Fibroblast of the aortic adventitia (primary cell): ENCODE measurements around the gene SLC7A1. TPM values are rescaled to one million over a fixed set of nuclear protein-coding genes. Genes with fewer than 3 reads are reported as not detected.

Experiments used
- DNase-seq: peaks from one replicate; pipeline ENCODE4 v3.0.0-alpha.2; 2010; ENCODE audit warnings: low read depth
- H3K4me3 ChIP-seq: 2 replicates; pipeline ENCODE4 v1.5.1; 2011; ENCODE audit warnings: low read depth, mild to moderate bottlenecking, control low read depth, low read length, moderate library complexity
- total RNA-seq: library from RNA; depleted of rRNA; stranded (reverse); fragments of >200 nt; gene quantifications from 2 replicates; pipeline ENCODE4 v1.2.3, GENCODE V29; 2012; ENCODE audit warnings: low replicate concordance
- TF ChIP-seq, protein P1 (sequence below): IDR thresholded peaks from 2 replicates; pipeline ENCODE4 v1.5.1; 2011; ENCODE audit warnings: mild to moderate bottlenecking, low read length, control low read depth, inconsistent platforms; ENCODE audit not compliant: insufficient read depth

SLC7A1 gene
- total RNA-seq, 1 donor: 33.1 TPM

DNA sequence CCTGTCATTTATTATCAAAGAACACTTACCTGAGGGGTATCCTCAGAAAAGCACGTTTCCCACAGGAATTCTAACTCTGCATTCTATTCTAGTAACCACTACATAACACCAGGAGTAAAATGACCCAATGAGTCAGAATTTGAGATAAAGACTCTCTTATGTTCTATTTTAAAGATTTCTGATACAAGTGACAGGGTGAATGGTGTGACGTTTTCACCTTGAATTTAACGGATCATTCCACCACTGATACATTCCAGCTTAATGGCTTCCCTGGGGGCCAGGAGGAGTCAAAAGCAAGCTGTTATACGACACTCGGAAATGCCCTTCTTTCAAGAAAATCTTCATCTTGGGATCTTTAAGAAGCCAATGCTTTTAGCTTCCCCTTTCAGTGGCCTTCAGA, 55.2 kb downstream of the SLC7A1 start:
- no peak for DNase-seq
- TF ChIP-seq, protein P1, sequence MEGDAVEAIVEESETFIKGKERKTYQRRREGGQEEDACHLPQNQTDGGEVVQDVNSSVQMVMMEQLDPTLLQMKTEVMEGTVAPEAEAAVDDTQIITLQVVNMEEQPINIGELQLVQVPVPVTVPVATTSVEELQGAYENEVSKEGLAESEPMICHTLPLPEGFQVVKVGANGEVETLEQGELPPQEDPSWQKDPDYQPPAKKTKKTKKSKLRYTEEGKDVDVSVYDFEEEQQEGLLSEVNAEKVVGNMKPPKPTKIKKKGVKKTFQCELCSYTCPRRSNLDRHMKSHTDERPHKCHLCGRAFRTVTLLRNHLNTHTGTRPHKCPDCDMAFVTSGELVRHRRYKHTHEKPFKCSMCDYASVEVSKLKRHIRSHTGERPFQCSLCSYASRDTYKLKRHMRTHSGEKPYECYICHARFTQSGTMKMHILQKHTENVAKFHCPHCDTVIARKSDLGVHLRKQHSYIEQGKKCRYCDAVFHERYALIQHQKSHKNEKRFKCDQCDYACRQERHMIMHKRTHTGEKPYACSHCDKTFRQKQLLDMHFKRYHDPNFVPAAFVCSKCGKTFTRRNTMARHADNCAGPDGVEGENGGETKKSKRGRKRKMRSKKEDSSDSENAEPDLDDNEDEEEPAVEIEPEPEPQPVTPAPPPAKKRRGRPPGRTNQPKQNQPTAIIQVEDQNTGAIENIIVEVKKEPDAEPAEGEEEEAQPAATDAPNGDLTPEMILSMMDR: no peak
- no peak overlapping the region for H3K4me3 ChIP-seq

DNA sequence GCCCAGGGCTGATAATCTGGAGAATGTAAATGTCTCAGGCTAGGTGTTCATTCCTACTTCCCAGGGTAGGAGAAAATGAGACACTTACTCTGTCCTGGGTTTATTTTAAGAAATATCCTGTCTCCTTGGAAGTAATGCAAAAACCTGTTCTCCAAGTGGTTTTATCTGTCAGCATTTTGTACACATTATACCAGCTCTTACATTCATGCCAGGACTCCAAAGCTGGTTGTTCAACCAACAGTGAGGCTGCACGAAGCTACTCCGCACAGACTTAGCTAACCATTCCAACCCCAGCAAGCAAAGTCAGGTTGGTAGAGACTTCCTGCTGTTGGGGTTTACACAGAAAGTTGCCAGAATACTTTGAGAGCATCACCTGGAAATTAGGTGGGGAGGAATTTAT, 55.6 kb downstream of the SLC7A1 start:
- H3K4me3 ChIP-seq: no peak overlapping the region
- TF ChIP-seq, protein P1: no peak
- no peak for DNase-seq

DNA sequence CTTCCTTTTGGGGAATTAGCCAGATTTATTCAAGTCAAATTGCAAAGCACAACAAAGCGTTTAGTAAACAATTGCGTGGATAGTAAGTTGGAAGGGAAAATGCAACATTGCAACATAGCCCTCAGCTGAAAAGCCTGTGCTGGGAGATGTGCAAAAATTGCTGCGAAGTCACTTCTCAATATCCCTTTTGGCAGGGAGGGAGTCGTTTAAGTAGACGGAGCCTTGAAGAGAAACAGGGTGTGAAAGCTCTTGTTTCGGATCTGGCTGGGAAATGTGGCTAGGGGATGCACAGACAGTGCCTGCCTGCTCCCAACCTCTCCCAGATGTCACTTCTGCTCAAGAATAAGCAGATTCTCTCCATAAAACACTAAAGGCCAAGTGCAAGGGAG, 56.8 kb downstream of the SLC7A1 start:
- TF ChIP-seq, protein P1: no peak

DNA sequence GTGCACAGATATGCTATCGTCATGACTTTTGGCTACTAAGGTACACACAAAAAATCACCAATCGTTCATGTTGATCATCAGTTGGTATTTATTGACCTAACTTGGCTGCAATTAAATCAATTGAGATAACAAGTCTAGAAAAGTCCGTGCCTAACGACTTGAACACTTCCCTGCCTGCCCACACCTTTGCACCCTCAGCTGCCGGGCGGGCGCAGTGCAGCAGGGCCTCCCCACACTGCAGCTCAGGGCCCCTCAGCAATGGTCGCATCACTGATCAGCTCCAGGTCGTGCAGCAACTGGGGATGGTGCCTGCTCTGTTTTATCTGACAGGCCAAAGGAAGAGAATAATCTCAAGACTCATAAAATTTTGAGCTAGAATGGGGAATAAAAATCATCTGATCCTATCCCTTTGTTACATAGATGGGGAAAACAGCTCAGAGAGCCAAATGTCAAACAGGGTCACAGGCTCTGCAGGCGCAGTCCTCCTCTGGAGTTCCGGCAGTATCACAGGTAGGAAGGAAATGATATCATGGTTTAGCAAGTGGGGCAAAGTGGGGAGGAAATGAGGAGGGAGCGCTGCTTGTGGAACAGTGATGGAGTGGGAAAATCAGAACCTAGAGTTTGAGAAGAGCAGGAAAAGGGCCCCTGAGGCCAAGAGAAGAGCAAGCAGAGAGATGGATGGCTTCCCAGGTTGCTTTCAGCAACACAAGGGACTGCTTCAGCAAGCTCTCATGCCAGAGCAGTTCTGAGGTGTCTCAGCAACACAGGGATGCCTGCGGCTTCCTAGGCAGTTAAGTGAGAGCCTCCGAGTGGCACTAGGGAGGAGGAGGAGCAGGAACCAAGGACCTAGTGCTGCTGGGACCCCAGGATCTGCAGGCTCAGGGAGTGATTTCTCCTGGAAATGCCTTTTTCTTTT, 57.5 kb downstream of the SLC7A1 start:
- H3K4me3 ChIP-seq: no peak overlapping the region
- no peak for DNase-seq
- TF ChIP-seq, protein P1: no peak

More for the DNA sequence above, 56.8 kb downstream of the SLC7A1 start:
- H3K4me3 ChIP-seq: no peak overlapping the region
- no peak for DNase-seq

DNA sequence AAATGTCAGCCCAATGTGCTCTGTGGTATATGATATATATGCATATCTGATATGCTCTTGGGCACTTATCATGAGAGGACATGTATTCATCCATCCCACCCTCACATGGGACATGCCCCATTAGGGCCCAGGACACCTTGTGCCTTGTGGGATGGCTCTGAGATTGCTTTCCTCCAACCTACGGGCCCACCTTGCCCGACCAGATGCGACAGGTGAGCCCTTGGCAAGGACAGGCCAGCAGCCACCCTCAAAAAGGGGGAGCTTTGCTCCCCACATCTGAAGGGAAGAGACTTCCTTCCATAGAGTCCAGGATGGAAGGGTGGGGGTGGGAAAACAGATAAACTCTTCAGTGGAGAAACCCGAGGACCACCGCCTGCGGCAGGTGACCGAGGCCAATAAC, 58.6 kb downstream of the SLC7A1 start:
- H3K4me3 ChIP-seq: no peak overlapping the region
- DNase-seq: no peak
- TF ChIP-seq, protein P1: no peak

DNA sequence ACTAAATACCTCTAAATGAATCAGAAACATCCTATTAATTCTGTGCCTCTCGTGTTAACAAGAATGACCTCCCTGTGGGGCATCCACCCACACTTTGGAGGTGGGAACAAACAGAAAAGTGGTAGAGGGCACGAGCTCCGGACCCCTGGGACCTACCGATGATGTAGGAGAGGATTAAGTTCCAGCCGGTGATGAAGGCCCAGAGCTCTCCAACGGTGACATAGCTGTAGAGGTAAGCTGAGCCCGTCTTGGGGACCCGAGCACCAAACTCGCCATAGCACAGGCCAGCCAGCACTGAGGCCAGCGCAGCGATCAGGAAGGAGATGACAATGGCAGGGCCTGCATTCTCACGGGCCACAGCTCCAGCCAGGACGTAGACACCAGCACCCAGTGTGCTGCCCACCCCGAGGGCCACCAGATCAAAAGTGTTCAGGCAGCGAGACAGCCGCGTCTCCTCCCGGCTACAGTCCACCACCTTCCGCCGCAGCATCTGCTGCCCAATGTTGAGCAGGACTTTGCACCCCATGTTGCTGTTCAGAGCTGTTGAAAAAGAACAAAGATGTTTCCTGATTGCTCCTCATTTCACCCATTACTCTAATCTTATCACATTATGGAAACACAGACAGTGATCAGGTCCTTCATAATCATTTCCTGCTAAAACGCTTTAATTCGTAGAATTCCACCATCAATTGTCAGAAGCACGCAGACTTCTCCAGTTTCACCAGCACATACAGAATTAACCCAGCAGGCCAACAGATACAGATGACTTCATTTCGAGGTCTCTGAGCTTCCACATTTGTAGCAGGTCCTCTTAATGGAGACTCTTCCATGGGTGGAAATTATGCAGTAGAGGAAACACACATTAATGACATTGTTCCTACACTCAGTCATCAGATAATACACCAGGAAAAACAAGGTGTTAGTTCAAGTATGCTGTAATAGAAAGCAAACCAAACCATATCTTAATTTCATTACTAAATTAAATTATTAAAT, 59.5 kb downstream of the SLC7A1 start:
- DNase-seq: no peak
- TF ChIP-seq, protein P1: no peak
- no peak overlapping the region for H3K4me3 ChIP-seq
